SK-N-MC (cell line): ENCODE measurements around the gene CYP27A1.

Experiments
- EZH2 ChIP-seq: fragments of 200-600 bp; sonication (generic); IDR thresholded peaks from one replicate; pipeline ENCODE4 v1.6.1; 2017; ENCODE audit warnings: antibody characterized with exemption
- POLR2AphosphoS5 ChIP-seq: IDR thresholded peaks from 2 replicates; pipeline ENCODE4 v1.6.1; 2012; ENCODE audit warnings: mild to moderate bottlenecking, low read depth, low read length, borderline replicate concordance

DNA sequence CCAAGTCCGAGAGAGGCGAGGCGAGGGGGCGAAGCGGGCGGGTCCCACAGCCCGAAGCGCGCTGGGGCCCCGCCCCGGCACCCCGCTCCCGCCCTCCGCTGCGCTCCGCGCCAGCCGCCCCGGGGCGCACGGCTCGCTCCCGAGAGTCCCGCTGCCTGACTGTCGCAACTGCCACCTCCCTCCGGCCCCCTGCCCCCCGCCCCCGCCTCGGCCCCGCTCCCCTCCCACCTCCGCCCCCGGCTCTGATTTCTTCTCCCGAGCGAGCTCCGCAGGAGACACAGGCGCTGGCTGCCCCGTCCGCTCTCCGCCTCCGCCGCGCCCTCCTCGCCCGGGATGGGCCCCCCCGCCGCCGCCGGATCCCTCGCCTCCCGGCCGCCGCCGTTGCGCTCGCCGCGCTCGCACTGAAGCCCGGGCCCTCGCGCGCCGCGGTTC, 77.6 kb downstream of the CYP27A1 start, which contains the start of gene WNT6:
- TF ChIP-seq POLR2AphosphoS5 (no peak), EZH2 (no peak)
